GM19240 (cell line): ENCODE measurements around the gene ATP6V0A1.
A peak's percentile ranks its signal among the peaks of the same experiment; 100 is the strongest.
"Not testable (repeated sequence)": the region's sequence is repeated elsewhere in the genome, so short reads cannot be mapped to it uniquely, and the experiment has no call there.

Source experiments
- DNase-seq: peaks from one replicate; pipeline ENCODE4 v3.0.0; 2011; ENCODE audit warnings: low spot score; ENCODE audit not compliant: insufficient read length

ATP6V0A1 gene

GRCh38 chr17:42436391-42436790 is 22.3 kb upstream of the ATP6V0A1 start:
- DNase-seq: no peak

- DNase-seq: no peak
These were observed 19.8 kb upstream of the ATP6V0A1 start for GRCh38 chr17:42438600-42439567.

GRCh38 chr17:42441371-42442195 is 17.1 kb upstream of the ATP6V0A1 start:
- no peak for DNase-seq

GRCh38 chr17:42442196-42442565 is 16.5 kb upstream of the ATP6V0A1 start:
- DNase-seq: no peak

DNA sequence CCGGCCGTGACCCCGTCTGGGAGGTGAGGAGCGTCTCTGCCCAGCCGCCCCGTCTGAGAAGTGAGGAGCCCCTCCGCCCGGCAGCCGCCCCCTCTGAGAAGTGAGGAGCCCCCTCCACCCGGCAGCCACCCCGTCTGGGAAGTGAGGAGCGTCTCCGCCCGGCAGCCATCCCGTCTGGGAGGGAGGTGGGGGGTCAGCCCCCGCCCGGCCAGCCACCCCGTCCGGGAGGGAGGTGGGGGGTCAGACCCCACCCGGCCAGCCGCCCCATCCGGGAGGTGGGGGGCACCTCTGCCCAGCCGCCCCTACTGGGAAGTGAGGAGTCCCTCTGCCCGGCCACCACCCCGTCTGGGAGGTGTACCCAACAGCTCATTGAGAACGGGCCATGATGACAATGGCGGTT is 9.5 kb upstream of the ATP6V0A1 start:
- DNase-seq: not testable (repeated sequence)

GRCh38 chr17:42449838-42450237 is 8.8 kb upstream of the ATP6V0A1 start:
- not testable (repeated sequence) for DNase-seq

- DNase-seq: not testable (repeated sequence)
These were observed 7.4 kb upstream of the ATP6V0A1 start for GRCh38 chr17:42451270-42451669.

DNA sequence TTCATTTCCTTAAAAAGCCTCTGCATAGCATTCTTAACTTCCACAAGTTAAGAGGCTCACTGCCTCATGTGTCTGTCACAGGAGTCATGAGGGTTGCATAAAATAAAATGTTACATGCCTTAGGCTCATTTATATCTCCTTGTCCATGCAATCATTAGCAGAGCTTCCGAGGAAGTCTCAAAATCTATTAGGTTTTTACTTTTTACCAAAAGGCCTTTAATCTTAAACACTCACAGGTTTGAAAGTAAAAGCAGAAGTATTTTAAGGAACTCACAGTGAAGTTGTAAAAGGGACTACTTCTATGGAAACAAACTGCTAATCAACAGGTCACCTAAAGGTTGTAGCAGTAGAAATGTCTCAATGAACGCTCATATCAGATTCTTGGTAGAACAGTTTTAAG is 5.2 kb upstream of the ATP6V0A1 start:
- DNase-seq: no peak

GRCh38 chr17:42454987-42455386 is 3.7 kb upstream of the ATP6V0A1 start:
- not testable (repeated sequence) for DNase-seq

GRCh38 chr17:42456223-42457106 is 2.2 kb upstream of the ATP6V0A1 start:
- DNase-seq: peak; percentile 21

DNA sequence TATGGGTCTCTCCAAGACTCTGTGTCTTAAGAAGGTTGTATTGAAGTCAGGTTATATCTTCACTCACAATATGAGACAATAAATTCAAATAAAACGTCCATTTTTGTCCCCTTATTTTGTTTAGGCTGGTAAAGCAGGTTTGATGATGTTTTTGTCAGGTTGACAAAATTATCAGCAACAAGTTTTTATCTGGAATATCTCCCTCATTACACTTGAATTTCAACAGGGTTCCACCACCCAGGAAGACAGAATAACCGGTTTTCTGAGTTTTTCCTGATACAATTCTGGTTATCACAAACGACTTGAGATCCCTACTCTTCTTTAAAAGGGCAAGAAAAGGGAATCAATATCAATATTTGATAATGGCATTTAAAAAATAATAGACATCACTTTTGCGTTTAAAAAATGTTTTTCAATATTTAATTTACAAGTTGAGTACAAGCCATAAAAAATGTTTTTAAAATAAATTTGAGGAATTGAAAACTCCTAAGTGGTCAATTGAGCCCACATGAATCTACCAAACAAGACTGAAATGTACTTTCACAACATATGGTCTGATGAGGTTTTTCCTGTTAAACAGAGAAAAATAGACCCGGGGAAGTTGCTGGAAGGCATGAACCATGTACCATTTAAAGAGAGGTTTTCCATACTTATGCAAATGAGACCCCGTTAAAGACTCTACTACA is 1.4 kb upstream of the ATP6V0A1 start:
- DNase-seq: no peak

GRCh38 chr17:42459256-42459800 is 650 bp downstream of the ATP6V0A1 start:
- no peak for DNase-seq

GRCh38 chr17:42459801-42460281 is 1.2 kb downstream of the ATP6V0A1 start:
- DNase-seq: no peak

DNA sequence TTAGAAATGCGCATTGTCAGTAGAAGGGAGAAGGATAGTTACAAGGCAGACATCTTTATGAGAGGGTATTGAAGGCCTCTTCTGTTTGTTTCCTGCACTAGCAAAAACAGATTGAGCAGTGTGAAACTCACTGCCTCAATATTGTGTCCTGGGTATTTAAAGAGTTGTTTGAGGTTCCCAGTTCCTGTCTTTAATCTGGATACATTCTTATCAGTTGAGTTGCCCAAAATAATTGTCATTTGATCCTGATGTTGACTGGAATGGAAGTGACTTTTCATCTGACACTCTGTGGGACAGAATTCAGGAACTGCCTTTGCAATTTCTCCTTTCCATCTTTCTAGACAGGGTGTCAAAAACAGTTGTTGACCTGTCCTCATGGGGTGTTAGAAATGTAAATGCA is 1.7 kb downstream of the ATP6V0A1 start:
- no peak for DNase-seq

- DNase-seq: no peak
These were observed 5.3 kb downstream of the ATP6V0A1 start for GRCh38 chr17:42463976-42464400.

DNA sequence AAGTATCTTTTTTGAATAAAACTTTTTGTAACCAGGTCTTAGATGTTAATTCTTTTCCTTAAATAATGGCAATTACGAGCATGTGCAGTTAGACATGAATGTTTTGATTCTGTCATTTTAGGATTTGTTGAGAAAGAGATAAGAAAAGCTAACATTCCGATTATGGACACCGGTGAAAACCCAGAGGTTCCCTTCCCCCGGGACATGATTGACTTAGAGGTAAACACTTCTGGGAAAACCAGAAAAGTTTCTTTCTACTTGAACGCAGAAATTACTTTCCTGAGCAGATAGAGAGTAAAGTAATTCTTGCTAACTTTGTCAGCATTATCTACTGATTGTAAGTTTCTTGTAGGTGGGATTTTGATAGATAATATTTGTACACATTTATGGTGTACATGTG is 9.2 kb downstream of the ATP6V0A1 start:
- DNase-seq: no peak

DNA sequence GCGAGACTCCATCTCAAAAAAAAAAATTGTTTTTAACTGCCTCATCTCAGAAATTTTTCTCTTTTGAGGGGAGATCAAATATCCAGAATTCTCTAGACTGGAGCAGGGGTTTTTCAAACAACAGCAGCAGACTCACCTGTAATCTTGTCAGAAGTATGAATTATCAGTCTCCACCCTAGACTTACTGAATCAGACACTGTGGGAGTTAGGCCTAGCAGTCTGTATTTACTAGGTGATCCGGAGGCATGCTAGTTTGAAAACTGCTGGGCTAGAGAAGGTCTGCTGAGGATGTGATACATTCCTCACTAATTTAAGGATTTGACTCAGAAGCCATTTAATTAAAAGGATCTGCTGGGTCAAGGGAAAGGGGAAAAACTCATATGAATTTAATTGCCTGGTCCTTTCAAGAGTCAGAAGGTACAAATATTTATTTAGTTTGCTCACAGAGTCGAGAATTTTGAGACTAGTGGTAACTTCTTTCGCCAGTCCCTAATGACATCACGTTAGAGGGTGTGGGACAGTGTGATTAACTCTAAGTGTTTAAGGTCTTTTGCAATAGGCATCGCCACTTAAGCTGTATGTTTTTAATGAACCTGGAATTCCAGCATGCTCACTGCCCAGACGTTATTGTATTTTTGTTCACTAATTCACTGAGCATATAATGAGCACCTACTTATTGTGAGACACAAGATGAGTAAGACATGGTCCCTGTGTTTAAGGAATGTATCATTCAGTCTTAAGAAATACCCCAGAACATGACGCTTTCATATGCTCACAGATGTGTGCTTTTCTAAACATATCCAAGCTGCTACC is 14.2 kb downstream of the ATP6V0A1 start:
- DNase-seq: no peak

GRCh38 chr17:42474276-42474675 is 15.6 kb downstream of the ATP6V0A1 start:
- DNase-seq: no peak

DNA sequence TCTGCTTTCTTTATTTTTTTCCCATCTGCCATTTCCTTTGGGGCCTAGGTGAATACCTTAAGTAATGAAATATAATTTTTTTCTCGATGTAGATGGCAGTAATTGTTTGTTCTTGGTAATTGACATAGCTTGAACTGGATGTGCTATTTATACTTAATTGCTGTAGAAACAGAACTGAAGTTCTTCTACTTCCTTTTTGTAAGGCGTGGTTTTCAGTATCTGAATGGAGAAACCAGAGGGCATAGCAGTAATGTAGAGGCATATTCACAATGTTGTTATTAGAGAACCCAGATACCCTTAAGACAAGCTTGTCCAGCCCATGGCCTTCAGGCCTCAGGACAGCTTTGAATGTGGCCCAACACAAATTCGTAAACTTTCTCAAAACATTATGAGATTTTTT is 16.4 kb downstream of the ATP6V0A1 start:
- no peak for DNase-seq
